NB4 (cell line): ENCODE results near the gene SOX13.

Source experiments
- DNase-seq: peaks from one replicate; pipeline ENCODE4 v3.0.0; 2010; ENCODE audit warnings: low read depth
- H3K4me3 ChIP-seq: one replicate; pipeline ENCODE4 v1.5.1; 2011; ENCODE audit warnings: mild to moderate bottlenecking, low read depth, low read length, moderate library complexity
- MAX ChIP-seq: IDR thresholded peaks from 2 replicates; pipeline ENCODE4 v1.6.1; 2011; ENCODE audit warnings: low read depth, low read length
- MYC ChIP-seq: IDR thresholded peaks from 2 replicates; pipeline ENCODE4 v1.6.1; 2011; ENCODE audit warnings: low read depth, low read length
- POLR2A ChIP-seq: IDR thresholded peaks from 2 replicates; pipeline ENCODE4 v1.6.1; 2011; ENCODE audit warnings: mild to moderate bottlenecking; ENCODE audit not compliant: insufficient read length; ENCODE audit errors: extremely low read depth
- TF ChIP-seq, protein P1 (sequence below): IDR thresholded peaks from one replicate; pipeline ENCODE4 v1.5.1; 2012; ENCODE audit warnings: low read depth, low read length

The SOX13 gene

GRCh38 chr1:204072931-204073836 lies at the start of gene SOX13:
Gene SOX13 (plus strand): TSS chr1:204073115. CDS start chr1:204112916, 39,801 bp downstream.
- TF ChIP-seq POLR2A (no peak), MAX (no peak), MYC (no peak)
- TF ChIP-seq, protein P1, sequence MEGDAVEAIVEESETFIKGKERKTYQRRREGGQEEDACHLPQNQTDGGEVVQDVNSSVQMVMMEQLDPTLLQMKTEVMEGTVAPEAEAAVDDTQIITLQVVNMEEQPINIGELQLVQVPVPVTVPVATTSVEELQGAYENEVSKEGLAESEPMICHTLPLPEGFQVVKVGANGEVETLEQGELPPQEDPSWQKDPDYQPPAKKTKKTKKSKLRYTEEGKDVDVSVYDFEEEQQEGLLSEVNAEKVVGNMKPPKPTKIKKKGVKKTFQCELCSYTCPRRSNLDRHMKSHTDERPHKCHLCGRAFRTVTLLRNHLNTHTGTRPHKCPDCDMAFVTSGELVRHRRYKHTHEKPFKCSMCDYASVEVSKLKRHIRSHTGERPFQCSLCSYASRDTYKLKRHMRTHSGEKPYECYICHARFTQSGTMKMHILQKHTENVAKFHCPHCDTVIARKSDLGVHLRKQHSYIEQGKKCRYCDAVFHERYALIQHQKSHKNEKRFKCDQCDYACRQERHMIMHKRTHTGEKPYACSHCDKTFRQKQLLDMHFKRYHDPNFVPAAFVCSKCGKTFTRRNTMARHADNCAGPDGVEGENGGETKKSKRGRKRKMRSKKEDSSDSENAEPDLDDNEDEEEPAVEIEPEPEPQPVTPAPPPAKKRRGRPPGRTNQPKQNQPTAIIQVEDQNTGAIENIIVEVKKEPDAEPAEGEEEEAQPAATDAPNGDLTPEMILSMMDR, result no peak
- peak; percentile 21 for DNase-seq
- no peak within 1 kb of the TSS for H3K4me3 ChIP-seq

- TF ChIP-seq, protein P1, result no peak
- TF ChIP-seq POLR2A, result no peak
- TF ChIP-seq MYC, result no peak
- TF ChIP-seq MAX, result no peak
- no peak for DNase-seq
- no peak overlapping the region for H3K4me3 ChIP-seq
These were observed 46.8 kb upstream of the SOX13 start for GRCh38 chr1:204025917-204026707.

DNA sequence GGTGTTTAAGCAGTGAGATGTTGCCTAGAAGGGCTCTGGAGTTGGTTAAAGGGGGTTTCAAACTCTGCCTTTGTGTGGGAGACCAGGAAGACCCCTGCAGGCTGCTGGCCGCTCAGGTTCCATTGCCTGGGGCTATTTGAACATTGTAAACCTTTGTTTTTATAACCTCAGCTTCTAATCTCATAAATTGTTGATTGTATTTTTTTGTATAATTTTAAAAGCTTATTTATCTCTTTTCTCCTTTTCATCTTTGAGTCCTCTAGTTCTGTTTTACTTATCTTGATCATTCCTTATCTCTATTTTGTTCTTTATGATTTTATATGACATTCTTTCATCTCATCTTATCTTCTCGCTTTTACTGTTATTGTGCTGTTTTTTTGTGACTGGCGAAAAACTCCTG lies 45.5 kb upstream of the SOX13 start:
- TF ChIP-seq, protein P1, result no peak
- TF ChIP-seq MAX (no peak), MYC (no peak), POLR2A (no peak)
- no peak for DNase-seq
- H3K4me3 ChIP-seq, result no peak overlapping the region

DNA sequence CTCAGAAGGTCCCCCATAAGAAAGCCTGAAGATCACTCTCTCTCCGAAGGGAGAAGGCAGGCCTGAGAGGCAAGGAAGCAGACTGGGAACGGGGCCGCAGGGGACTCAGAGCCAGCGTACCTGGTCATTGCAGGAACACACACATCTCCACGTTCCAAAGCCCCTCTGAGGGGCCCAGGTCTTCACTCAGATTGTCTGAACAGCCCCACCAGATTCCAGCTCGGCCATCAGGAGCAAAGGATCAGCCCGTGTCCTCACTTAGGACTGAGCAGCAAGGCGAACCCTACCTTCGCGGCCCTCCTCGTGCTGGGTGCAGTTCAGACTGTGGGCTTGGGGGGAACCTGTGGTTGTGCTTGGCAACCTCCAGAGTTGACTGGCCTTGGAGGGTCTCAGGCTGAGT lies 43.9 kb upstream of the SOX13 start:
- no peak for DNase-seq
- H3K4me3 ChIP-seq, result no peak overlapping the region
- no peak for TF ChIP-seq MYC
- TF ChIP-seq, protein P1, result no peak
- no peak for TF ChIP-seq MAX
- TF ChIP-seq POLR2A, result no peak

GRCh38 chr1:204031098-204031710 lies 41.7 kb upstream of the SOX13 start:
- no peak overlapping the region for H3K4me3 ChIP-seq
- TF ChIP-seq POLR2A, result no peak
- no peak for TF ChIP-seq MAX
- no peak for TF ChIP-seq MYC
- TF ChIP-seq, protein P1, result no peak
- DNase-seq, result no peak
